DND-41 (cell line): ENCODE measurements around the gene PEX7.

Experiments
- ATAC-seq: fragments of 200-7000 bp; cut with Tn5 transposase; 3 replicates; pipeline ENCODE4 v1.9.1; 2021; ENCODE audit warnings: low read depth; ENCODE audit not compliant: insufficient read depth
- DNase-seq: peaks from one replicate; pipeline ENCODE4 v3.0.0-alpha.2; 2020
- H2AFZ ChIP-seq: 2 replicates; pipeline ENCODE4 v1.6.0; 2012; ENCODE audit warnings: low read depth, low read length
- H3K27ac ChIP-seq: 2 replicates; pipeline ENCODE4 v1.5.1; 2012; ENCODE audit warnings: low read length, inconsistent platforms
- H3K27me3 ChIP-seq: fragments of 200-600 bp; sonication (generic); 2 replicates; pipeline ENCODE4 v1.6.0; 2012; ENCODE audit warnings: low read length, mild to moderate bottlenecking, inconsistent platforms; ENCODE audit not compliant: insufficient read depth, poor library complexity
- H3K36me3 ChIP-seq: 2 replicates; pipeline ENCODE4 v1.5.1; 2012; ENCODE audit warnings: low read length, inconsistent platforms; ENCODE audit not compliant: insufficient read depth
- H3K4me1 ChIP-seq: 2 replicates; pipeline ENCODE4 v1.5.1; 2012; ENCODE audit warnings: mild to moderate bottlenecking, low read length; ENCODE audit not compliant: insufficient read depth
- H3K4me2 ChIP-seq: 2 replicates; pipeline ENCODE4 v1.6.0; 2012; ENCODE audit warnings: mild to moderate bottlenecking, moderate library complexity, low read length, inconsistent platforms; ENCODE audit not compliant: insufficient read depth
- H3K4me3 ChIP-seq, 2 experiments: fragments of 200-600 bp in 1 of 2; shearing (Covaris generic) in 1 of 2; 2 replicates each; pipeline ENCODE4 v1.5.1; 2012 to 2016; ENCODE audit warnings: inconsistent platforms in 2 of 2, low read length in 2 of 2, mild to moderate bottlenecking in 2 of 2, low read depth in 1 of 2, moderate library complexity in 1 of 2
- H3K79me2 ChIP-seq: 2 replicates; pipeline ENCODE4 v1.6.0; 2012; ENCODE audit warnings: low read length, inconsistent platforms; ENCODE audit not compliant: insufficient read depth
- H3K9ac ChIP-seq: 2 replicates; pipeline ENCODE4 v1.6.0; 2012; ENCODE audit warnings: low read depth, mild to moderate bottlenecking, inconsistent platforms, low read length, moderate library complexity
- H3K9me3 ChIP-seq: 2 replicates; pipeline ENCODE4 v1.5.1; 2012; ENCODE audit warnings: low read length, moderate library complexity, mild to moderate bottlenecking, inconsistent platforms; ENCODE audit not compliant: insufficient read depth, severe bottlenecking
- H4K20me1 ChIP-seq: 2 replicates; pipeline ENCODE4 v1.6.0; 2012; ENCODE audit warnings: low read length; ENCODE audit not compliant: insufficient read depth
- CTCF ChIP-seq: IDR thresholded peaks from 2 replicates; pipeline ENCODE4 v1.5.1; 2012; ENCODE audit warnings: borderline replicate concordance, low read length, moderate library complexity, mild to moderate bottlenecking; ENCODE audit not compliant: poor library complexity, severe bottlenecking; ENCODE audit errors: extremely low read depth
- EZH2 ChIP-seq: IDR thresholded peaks from 3 replicates; pipeline ENCODE4 v1.6.1; 2012; ENCODE audit warnings: borderline replicate concordance, low read depth, mild to moderate bottlenecking, moderate library complexity, low read length, inconsistent platforms; ENCODE audit not compliant: severe bottlenecking

PEX7 gene

GRCh38 chr6:136921936-136922684, 99.7 kb downstream of the PEX7 start, which contains the start of gene SLC35D3:
Gene SLC35D3 (plus strand): TSS chr6:136922301. CDS start chr6:136922429, 128 bp downstream.
- Histone ChIP-seq H3K27me3 (no peaks in the 10 kb centered on the region), H3K4me2 (no peak within 1 kb of the TSS), H4K20me1 (no peaks in the 10 kb centered on the region), H3K79me2 (no peaks in the 10 kb centered on the region), H3K4me1 (peaks cover 17% of the 10 kb centered on the region), H3K4me3 (no peak within 1 kb of the TSS), H3K36me3 (no peaks in the 10 kb centered on the region), H3K9me3 (no peaks in the 10 kb centered on the region), H2AFZ (no peak within 1 kb of the TSS), H3K9ac (no peak within 1 kb of the TSS), H3K27ac (no peak within 1 kb of the TSS)
- TF ChIP-seq EZH2: no peak
- no peak for TF ChIP-seq CTCF
- ATAC-seq (no peak), DNase-seq (no peak)

GRCh38 chr6:136922685-136923006, 100.3 kb downstream of the PEX7 start:
- H3K9ac ChIP-seq: no peak overlapping the region
- ATAC-seq: no peak
- no peak overlapping the region for H3K4me3 ChIP-seq
- H3K36me3 ChIP-seq: no peaks in the 10 kb centered on the region
- no peak overlapping the region for H2AFZ ChIP-seq
- H3K27ac ChIP-seq: no peak overlapping the region
- H3K9me3 ChIP-seq: no peaks in the 10 kb centered on the region
- H3K4me2 ChIP-seq: no peak overlapping the region
- DNase-seq: no peak
- peaks cover 17% of the 10 kb centered on the region for H3K4me1 ChIP-seq
- no peaks in the 10 kb centered on the region for H3K79me2 ChIP-seq
- TF ChIP-seq CTCF: no peak
- TF ChIP-seq EZH2: no peak
- H3K27me3 ChIP-seq: no peaks in the 10 kb centered on the region
- no peaks in the 10 kb centered on the region for H4K20me1 ChIP-seq

GRCh38 chr6:136923116-136923953, 100.9 kb downstream of the PEX7 start:
- H3K4me1 ChIP-seq: peaks cover 17% of the 10 kb centered on the region
- H3K27me3 ChIP-seq: no peaks in the 10 kb centered on the region
- H3K9ac ChIP-seq: no peak overlapping the region
- H3K27ac ChIP-seq: no peak overlapping the region
- H3K36me3 ChIP-seq: no peaks in the 10 kb centered on the region
- no peaks in the 10 kb centered on the region for H3K9me3 ChIP-seq
- no peak for TF ChIP-seq CTCF
- no peak for TF ChIP-seq EZH2
- no peak overlapping the region for H2AFZ ChIP-seq
- no peaks in the 10 kb centered on the region for H4K20me1 ChIP-seq
- DNase-seq: no peak
- H3K4me3 ChIP-seq: no peak overlapping the region
- no peak for ATAC-seq
- H3K4me2 ChIP-seq: no peak overlapping the region
- no peaks in the 10 kb centered on the region for H3K79me2 ChIP-seq
